ENCODE measurements around the gene CD163.

GRCh38 chr12:7431993-7432685 is 71.4 kb downstream of the CD163 start:
- TF ChIP-seq CTCF (IDR thresholded peaks at IDR 0.05) (no peak), POLR2AphosphoS5 (IDR thresholded peaks at IDR 0.05) (no peak), POLR2A (IDR thresholded peaks at IDR 0.05) (no peak)

Measured in prostate gland (tissue), 2 donors.